ENCODE results near the gene ZFAND3. TPM values are rescaled to one million over a fixed set of nuclear protein-coding genes. Genes with fewer than 3 reads are reported as not detected.

Gene ZFAND3
- total and polyA plus RNA-seq, 10 of the 15 experiments (the other 5 are each of a cell fraction or from before 2014, with no cell fraction given) = 0.90 to 34.4 (median 16.3) TPM

GRCh38 chr6:37785663-37786270 is 33.8 kb upstream of the ZFAND3 start:
- H2AFZ ChIP-seq (ENCODE audit: control insufficient read depth, low read depth, low read length) = no peak overlapping the region
- FAIRE-seq = no peak
- WGBS (ENCODE audit: insufficient coverage, insufficient replicate concordance, low lambda C conversion rate, missing lambda C conversion rate) = 69% methylated on average over 18 of the region's 18 CpGs

More at GRCh38 chr6:37785663-37786270, 33.8 kb upstream of the ZFAND3 start:
- H3K4me3 ChIP-seq = no peak overlapping the region
- no peaks in the 10 kb centered on the region for H3K9me3 ChIP-seq (replicated peaks; ENCODE audit: control insufficient read depth, insufficient read depth, low read length)
- ChIA-PET CTCF (interaction anchor here (1.3 kb wide), 1 partner anchor 74 kb away, joined by 3 read pairs; no protein-coding TSS in a partner anchor), RAD21 (ENCODE audit: unreplicated experiment) (no interaction called here), SMC1A (ENCODE audit: uncharacterized antibody, unreplicated experiment) (interaction anchor here (1.1 kb wide), 1 partner anchor 226 kb away, joined by 4 read pairs; no protein-coding TSS in a partner anchor), POLR2A (no interaction called here)
- no peak overlapping the region for H3K27ac ChIP-seq (ENCODE audit: control insufficient read depth, insufficient read depth)
- DNase-seq (ENCODE audit: low read depth, low spot score) (no peak), ATAC-seq (no peak)
- H4K20me1 ChIP-seq (ENCODE audit: control insufficient read depth, insufficient read depth) = no peaks in the 10 kb centered on the region
- peaks cover 9% of the 10 kb centered on the region for H3K4me1 ChIP-seq (ENCODE audit: control insufficient read depth, insufficient read depth, low read length)
- no peak overlapping the region for H3K9ac ChIP-seq (ENCODE audit: control insufficient read depth, insufficient read depth, low read length)
- no peaks in the 10 kb centered on the region; a peak in 1 of 4 replicates for H3K27me3 ChIP-seq (replicated peaks in 1 of 2; ENCODE audit: control insufficient read depth in 2 of 2, insufficient read depth in 2 of 2, low read length in 1 of 2)
- no peak overlapping the region for H3K4me2 ChIP-seq (ENCODE audit: control insufficient read depth, insufficient read depth)
- no peak for TF ChIP-seq ZBTB40 (IDR thresholded peaks at IDR 0.05; ENCODE audit: borderline replicate concordance)
- TF ChIP-seq GATAD2B (conservative IDR thresholded peaks at IDR 0.05; ENCODE audit: low read depth) = no peak
- no peak for TF ChIP-seq RCOR1 (conservative IDR thresholded peaks at IDR 0.05; ENCODE audit: low read depth, low read length)
- no peak for TF ChIP-seq RAD21 (IDR thresholded peaks at IDR 0.05; ENCODE audit: insufficient read depth, low read depth, low read length)
- TF ChIP-seq HDAC2 (IDR thresholded peaks at IDR 0.05) = no peak
- TF ChIP-seq CHD2 (IDR thresholded peaks at IDR 0.05; ENCODE audit: borderline replicate concordance, low read depth, low read length) = no peak
- TF ChIP-seq REST (IDR thresholded peaks at IDR 0.05; ENCODE audit: low read depth, low read length) = no peak
- TF ChIP-seq MYB (IDR thresholded peaks at IDR 0.05; ENCODE audit: borderline replicate concordance, low read depth, low read length) = no peak
- no peak for TF ChIP-seq SMC3 (IDR thresholded peaks at IDR 0.05; ENCODE audit: borderline replicate concordance, low read length)
- TF ChIP-seq MTA3 (IDR thresholded peaks at IDR 0.05; ENCODE audit: borderline replicate concordance, low read length) = no peak
- TF ChIP-seq NKRF (conservative IDR thresholded peaks at IDR 0.05) = no peak
- in situ Hi-C loops (cut with MboI) = loop anchor here (10.0 kb wide), 1 partner anchor 709 kb away; no protein-coding TSS in a partner anchor
- intact Hi-C loops (cut with micrococcal nuclease; ENCODE audit: unreplicated experiment) = no loop called here
- H3K36me3 ChIP-seq (ENCODE audit: control insufficient read depth in 2 of 2, insufficient read depth in 2 of 2, low read length in 1 of 2) = no peaks in the 10 kb centered on the region
- no TSS peak for BruUV-seq (replicated peaks)
- H3K79me2 ChIP-seq (ENCODE audit: control insufficient read depth, insufficient read depth, low read length) = no peaks in the 10 kb centered on the region
